ENCODE measurements around the gene ZNF862. TPM values are rescaled to one million over a fixed set of nuclear protein-coding genes. Genes with fewer than 3 reads are reported as not detected.

The ZNF862 gene
- total RNA-seq, 2 experiments from 2014 or later = 21.5 to 24.9 TPM

DNA sequence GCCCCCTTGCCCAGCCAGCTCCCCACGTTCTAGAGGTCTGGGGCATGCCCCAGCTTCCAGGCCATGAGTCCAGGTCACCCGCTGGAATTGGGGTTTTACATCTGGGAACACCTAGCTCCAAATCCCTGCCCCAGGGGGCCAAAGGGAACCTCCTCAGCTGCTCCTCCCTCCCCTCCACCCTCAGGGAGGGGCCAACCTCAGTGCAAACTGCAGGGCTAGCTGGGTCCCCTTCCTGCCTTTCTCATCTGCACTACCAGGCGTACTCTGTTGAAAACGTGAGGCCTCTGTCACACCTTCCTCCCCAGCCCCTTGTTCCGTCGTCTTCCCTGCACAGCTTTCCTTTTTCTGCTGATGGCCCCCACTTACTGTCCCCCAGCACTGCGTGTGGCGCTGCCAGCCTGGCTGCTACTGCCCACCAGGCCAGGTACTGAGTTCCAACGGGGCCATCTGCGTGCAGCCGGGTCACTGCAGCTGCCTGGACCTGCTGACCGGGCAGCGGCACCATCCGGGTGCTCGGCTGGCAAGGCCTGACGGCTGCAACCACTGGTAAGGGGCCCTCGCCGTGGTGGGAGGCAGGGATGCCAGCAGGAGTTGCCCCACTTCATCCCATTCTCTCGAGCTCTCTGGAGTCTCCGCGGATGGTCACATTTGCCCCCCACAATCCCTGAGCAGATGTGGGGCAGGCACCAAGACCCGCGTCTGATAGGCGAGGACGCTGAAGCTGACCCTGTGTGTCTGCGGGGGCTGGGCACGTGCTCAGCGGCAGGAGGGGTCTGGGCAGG lies 24.7 kb upstream of the ZNF862 start:
- no peak overlapping the region for H3K4me3 Mint-ChIP-seq
- DNase-seq = no peak
- ChIA-PET CTCF (no interaction called here), POLR2A (no interaction called here)
- no peaks in the 10 kb centered on the region for H3K4me1 Mint-ChIP-seq (ENCODE audit: low read depth)
- no peaks in the 10 kb centered on the region for H3K36me3 Mint-ChIP-seq (ENCODE audit: low read depth)
- no peaks in the 10 kb centered on the region for H3K9me3 Mint-ChIP-seq (ENCODE audit: insufficient read depth)
- no peak for ATAC-seq
- no peak overlapping the region for H3K27ac Mint-ChIP-seq
- H3K27me3 Mint-ChIP-seq (ENCODE audit: low read depth) = no peaks in the 10 kb centered on the region

DNA sequence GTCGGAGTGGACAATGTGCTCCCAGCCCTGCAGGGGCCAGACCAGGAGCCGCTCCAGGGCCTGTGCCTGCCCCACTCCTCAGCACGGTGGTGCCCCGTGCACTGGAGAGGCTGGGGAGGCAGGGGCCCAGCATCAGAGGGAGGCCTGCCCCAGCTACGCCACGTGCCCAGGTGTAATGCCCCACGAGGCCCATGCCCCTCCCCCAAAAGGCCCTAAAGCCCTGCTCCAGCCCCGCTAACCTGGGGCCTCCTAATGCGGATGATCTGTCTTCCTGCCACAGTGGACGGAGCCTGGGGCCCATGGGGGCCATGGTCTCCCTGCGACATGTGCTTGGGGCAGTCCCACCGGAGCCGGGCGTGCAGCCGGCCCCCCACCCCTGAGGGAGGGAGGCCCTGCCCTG lies 23.7 kb upstream of the ZNF862 start:
- Mint-ChIP-seq H3K36me3 (ENCODE audit: low read depth) (no peaks in the 10 kb centered on the region), H3K27ac (no peak overlapping the region), H3K27me3 (ENCODE audit: low read depth) (no peaks in the 10 kb centered on the region), H3K4me1 (ENCODE audit: low read depth) (no peaks in the 10 kb centered on the region), H3K9me3 (ENCODE audit: insufficient read depth) (no peaks in the 10 kb centered on the region), H3K4me3 (no peak overlapping the region)
- ATAC-seq (no peak), DNase-seq (no peak)
- ChIA-PET POLR2A (no interaction called here), CTCF (no interaction called here)

DNA sequence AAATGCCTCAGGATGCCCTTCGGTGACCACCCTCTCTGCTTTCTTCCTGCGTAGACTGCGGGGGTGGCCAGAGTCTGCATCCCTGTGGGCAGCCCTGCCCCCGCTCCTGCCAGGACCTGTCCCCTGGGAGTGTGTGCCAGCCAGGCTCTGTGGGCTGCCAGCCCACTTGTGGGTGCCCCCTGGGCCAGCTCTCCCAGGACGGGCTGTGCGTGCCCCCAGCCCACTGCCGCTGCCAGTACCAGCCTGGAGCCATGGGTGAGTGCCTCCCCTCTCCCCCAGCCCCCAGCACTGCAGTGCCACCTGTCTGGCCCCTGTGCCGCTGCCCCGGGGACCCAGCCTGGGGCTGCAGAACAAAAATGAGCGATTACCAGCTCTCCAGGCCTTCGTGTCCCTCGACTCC lies 23.1 kb upstream of the ZNF862 start:
- DNase-seq (no peak), ATAC-seq (no peak)
- no peaks in the 10 kb centered on the region for H3K36me3 Mint-ChIP-seq (ENCODE audit: low read depth)
- no peak overlapping the region for H3K27ac Mint-ChIP-seq
- ChIA-PET CTCF (no interaction called here), POLR2A (no interaction called here)
- H3K4me1 Mint-ChIP-seq (ENCODE audit: low read depth) = no peaks in the 10 kb centered on the region
- H3K27me3 Mint-ChIP-seq (ENCODE audit: low read depth) = no peaks in the 10 kb centered on the region
- H3K9me3 Mint-ChIP-seq (ENCODE audit: insufficient read depth) = no peaks in the 10 kb centered on the region
- no peak overlapping the region for H3K4me3 Mint-ChIP-seq

DNA sequence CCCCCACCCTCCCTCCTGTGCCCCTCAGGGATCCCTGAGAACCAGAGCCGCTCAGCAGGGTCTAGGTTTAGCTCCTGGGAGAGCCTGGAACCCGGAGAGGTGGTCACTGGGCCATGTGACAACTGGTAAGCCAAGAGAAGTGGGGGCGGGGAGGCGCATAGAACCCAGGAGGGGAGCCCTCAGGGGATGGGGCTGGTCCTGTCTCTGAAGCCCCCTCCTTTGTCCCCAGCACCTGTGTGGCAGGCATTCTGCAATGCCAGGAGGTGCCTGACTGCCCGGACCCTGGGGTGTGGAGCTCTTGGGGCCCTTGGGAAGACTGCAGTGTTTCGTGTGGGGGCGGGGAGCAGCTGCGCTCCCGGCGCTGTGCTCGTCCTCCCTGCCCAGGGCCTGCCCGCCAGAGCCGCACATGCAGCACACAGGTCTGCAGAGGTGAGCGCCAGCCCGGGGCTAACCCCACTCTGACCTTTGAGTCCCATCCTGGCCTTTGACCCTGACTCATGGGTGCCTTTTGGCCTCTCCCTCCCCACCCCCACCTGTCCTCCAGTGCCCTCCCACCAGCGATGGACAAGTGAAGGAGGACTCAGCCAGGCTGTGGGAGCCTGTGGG lies 22.4 kb upstream of the ZNF862 start:
- ChIA-PET POLR2A (no interaction called here), CTCF (no interaction called here)
- H3K27me3 Mint-ChIP-seq (ENCODE audit: low read depth) = no peaks in the 10 kb centered on the region
- no peaks in the 10 kb centered on the region for H3K9me3 Mint-ChIP-seq (ENCODE audit: insufficient read depth)
- no peaks in the 10 kb centered on the region for H3K36me3 Mint-ChIP-seq (ENCODE audit: low read depth)
- H3K27ac Mint-ChIP-seq = no peak overlapping the region
- no peak for DNase-seq
- no peaks in the 10 kb centered on the region for H3K4me1 Mint-ChIP-seq (ENCODE audit: low read depth)
- no peak overlapping the region for H3K4me3 Mint-ChIP-seq
- no peak for ATAC-seq

DNA sequence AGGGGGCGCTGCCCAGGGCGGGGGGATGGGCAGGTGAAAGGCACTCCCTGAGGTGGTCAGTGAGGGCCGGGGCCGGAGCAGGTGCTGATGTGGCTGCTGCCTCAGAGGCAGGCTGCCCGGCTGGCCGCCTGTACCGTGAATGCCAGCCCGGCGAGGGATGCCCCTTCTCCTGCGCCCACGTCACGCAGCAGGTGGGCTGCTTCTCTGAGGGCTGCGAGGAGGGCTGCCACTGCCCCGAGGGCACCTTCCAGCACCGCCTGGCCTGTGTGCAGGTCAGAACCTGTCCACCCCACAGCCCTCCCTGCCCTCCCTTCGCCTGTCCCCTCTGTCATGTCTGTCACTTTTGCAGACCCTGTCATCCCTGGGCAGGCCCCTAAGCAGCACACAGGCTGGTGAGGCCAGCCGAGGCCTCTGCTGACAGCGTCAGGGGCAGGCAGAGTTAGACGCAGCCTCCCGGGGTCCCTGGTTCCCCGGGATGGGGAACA lies 21.9 kb upstream of the ZNF862 start:
- CTCF ChIA-PET = no interaction called here
- Mint-ChIP-seq H3K4me3 (no peak overlapping the region), H3K27me3 (ENCODE audit: low read depth) (no peaks in the 10 kb centered on the region), H3K9me3 (ENCODE audit: insufficient read depth) (no peaks in the 10 kb centered on the region), H3K36me3 (ENCODE audit: low read depth) (no peaks in the 10 kb centered on the region), H3K4me1 (ENCODE audit: low read depth) (no peaks in the 10 kb centered on the region), H3K27ac (no peak overlapping the region)
- DNase-seq = no peak
- POLR2A ChIA-PET = no interaction called here
- no peak for ATAC-seq

DNA sequence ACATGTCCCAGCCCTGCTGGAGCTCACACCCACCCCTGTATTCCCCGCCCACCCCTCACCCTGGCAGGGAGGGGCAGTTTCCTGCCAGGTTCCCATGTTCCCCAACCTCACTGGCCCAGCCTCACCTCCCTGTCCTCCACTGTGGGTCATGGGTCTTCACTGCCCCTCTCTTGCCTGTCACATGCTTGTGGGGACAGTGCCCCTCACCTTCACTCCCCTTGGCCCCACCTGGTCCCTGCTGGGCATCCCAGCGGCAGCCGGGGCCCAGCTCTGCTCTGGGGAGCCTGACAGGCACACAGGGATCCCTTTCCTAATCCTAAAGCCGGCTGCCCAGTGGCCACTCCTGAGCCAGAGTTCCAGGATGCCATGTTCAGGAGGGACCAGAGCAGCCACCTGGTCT lies 21.4 kb upstream of the ZNF862 start:
- H3K27ac Mint-ChIP-seq = no peak overlapping the region
- no peaks in the 10 kb centered on the region for H3K9me3 Mint-ChIP-seq (ENCODE audit: insufficient read depth)
- DNase-seq (no peak), ATAC-seq (no peak)
- CTCF ChIA-PET = no interaction called here
- H3K36me3 Mint-ChIP-seq (ENCODE audit: low read depth) = no peaks in the 10 kb centered on the region
- no peaks in the 10 kb centered on the region for H3K27me3 Mint-ChIP-seq (ENCODE audit: low read depth)
- H3K4me1 Mint-ChIP-seq (ENCODE audit: low read depth) = no peaks in the 10 kb centered on the region
- H3K4me3 Mint-ChIP-seq = no peak overlapping the region
- POLR2A ChIA-PET = no interaction called here

DNA sequence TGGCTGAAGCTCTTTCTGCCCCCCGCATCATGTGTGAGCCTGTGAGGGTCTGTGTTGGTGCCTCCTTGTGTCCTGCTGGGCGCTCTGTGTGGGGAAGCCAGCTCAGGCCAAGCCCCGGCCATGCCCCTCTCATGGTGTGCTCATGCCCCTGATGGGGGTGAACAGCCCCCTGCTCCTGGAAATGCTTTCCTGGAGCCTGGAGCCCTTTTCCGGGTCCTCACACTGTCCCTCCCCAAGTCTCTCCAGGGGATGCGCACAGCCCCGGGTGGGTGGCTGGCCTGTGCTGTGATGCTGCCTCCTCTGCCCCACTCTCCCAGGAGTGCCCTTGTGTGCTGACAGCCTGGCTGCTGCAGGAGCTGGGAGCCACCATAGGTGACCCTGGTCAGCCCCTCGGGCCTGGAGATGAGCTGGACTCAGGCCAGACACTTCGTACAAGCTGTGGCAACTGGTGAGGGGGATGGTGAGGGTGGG lies 20.8 kb upstream of the ZNF862 start:
- CTCF ChIA-PET = no interaction called here
- H3K36me3 Mint-ChIP-seq (ENCODE audit: low read depth) = no peaks in the 10 kb centered on the region
- H3K9me3 Mint-ChIP-seq (ENCODE audit: insufficient read depth) = no peaks in the 10 kb centered on the region
- no peaks in the 10 kb centered on the region for H3K4me1 Mint-ChIP-seq (ENCODE audit: low read depth)
- POLR2A ChIA-PET = no interaction called here
- H3K27me3 Mint-ChIP-seq (ENCODE audit: low read depth) = no peaks in the 10 kb centered on the region
- H3K4me3 Mint-ChIP-seq = no peak overlapping the region
- ATAC-seq (no peak), DNase-seq (no peak)
- H3K27ac Mint-ChIP-seq = no peak overlapping the region

DNA sequence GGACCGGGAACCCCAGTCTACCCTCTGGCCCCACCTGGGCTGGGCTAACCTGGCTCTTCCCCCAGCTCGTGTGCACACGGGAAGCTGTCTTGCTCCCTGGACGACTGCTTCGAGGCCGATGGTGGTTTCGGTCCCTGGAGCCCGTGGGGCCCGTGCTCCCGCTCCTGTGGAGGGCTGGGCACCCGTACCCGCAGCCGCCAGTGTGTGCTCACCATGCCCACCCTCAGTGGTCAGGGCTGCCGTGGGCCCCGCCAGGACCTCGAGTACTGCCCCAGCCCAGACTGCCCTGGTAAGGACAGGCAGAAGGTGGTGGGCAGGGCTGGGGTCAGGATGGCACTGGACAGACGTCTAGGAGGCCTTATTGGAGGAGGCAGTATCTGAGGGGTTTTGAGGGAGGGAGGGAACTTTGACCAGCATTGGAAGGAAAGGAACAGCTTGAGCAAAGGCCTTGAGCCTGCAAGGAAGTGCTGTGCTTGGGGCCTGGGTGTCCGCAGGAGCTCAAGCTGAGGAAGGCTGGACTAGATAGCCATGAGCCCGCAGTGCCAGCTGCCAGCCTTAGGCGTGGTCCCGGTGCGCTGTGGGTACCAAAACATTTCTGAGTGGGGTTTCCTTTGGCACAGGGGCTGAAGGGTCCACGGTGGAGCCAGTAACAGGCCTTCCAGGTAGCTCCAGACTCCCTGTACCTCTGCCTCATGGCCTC lies 20.2 kb upstream of the ZNF862 start:
- Mint-ChIP-seq H3K27ac (no peak overlapping the region), H3K27me3 (ENCODE audit: low read depth) (no peaks in the 10 kb centered on the region), H3K9me3 (ENCODE audit: insufficient read depth) (no peaks in the 10 kb centered on the region), H3K4me1 (ENCODE audit: low read depth) (no peaks in the 10 kb centered on the region), H3K4me3 (no peak overlapping the region), H3K36me3 (ENCODE audit: low read depth) (no peaks in the 10 kb centered on the region)
- DNase-seq (no peak), ATAC-seq (no peak)
- POLR2A ChIA-PET = no interaction called here
- CTCF ChIA-PET = no interaction called here

DNA sequence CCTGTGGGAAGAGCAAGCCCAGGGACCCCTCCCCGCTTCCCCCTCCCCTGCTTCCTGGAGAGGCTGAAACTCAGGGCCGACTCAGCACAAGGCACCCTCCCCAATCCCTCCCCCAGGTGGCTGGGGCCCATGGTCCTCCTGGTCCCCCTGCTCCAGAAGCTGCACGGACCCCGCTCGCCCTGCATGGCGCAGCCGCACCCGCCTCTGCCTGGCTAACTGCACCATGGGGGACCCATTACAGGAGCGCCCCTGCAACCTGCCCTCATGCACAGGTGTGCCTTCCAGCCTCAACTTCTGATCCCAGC lies 19.7 kb upstream of the ZNF862 start:
- no peaks in the 10 kb centered on the region for H3K36me3 Mint-ChIP-seq (ENCODE audit: low read depth)
- CTCF ChIA-PET = no interaction called here
- POLR2A ChIA-PET = no interaction called here
- no peak overlapping the region for H3K27ac Mint-ChIP-seq
- DNase-seq (no peak), ATAC-seq (no peak)
- no peaks in the 10 kb centered on the region for H3K4me1 Mint-ChIP-seq (ENCODE audit: low read depth)
- H3K9me3 Mint-ChIP-seq (ENCODE audit: insufficient read depth) = no peaks in the 10 kb centered on the region
- H3K27me3 Mint-ChIP-seq (ENCODE audit: low read depth) = no peaks in the 10 kb centered on the region
- H3K4me3 Mint-ChIP-seq = no peak overlapping the region

DNA sequence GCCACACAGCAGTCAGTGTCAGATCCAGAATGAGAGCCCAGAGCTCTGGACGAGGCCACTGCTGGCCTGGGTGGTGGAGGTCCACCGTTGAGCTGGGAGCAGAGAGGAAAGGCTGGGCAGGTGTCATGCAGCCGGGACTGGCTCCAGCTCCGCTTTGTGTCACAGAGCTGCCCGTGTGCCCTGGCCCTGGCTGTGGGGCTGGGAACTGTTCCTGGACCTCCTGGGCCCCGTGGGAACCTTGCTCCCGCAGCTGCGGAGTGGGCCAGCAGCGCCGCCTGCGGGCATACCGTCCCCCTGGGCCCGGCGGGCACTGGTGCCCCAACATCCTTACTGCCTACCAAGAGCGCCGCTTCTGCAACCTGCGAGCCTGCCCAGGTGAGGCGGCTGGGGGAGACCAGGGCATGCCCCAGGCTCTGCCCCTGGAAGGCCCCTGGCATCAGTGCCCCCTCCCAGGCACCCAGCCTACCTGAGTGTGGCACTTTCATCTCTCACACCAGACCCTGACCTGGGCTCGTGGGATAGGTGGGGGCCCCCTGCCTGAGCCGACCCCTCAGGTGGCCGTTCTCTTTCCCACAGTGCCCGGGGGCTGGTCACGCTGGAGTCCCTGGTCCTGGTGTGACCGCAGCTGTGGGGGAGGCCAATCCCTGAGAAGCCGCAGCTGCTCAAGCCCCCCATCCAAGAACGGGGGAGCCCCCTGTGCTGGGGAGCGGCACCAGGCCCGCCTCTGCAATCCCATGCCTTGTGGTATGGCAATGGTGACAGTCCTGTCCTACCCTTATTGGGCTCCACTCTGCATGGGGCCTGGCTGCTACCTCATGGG lies 18.8 kb upstream of the ZNF862 start:
- H3K27ac Mint-ChIP-seq = no peak overlapping the region
- no peak overlapping the region for H3K4me3 Mint-ChIP-seq
- POLR2A ChIA-PET = no interaction called here
- ATAC-seq = no peak
- no peaks in the 10 kb centered on the region for H3K27me3 Mint-ChIP-seq (ENCODE audit: low read depth)
- H3K9me3 Mint-ChIP-seq (ENCODE audit: insufficient read depth) = no peaks in the 10 kb centered on the region
- no peaks in the 10 kb centered on the region for H3K36me3 Mint-ChIP-seq (ENCODE audit: low read depth)
- H3K4me1 Mint-ChIP-seq (ENCODE audit: low read depth) = no peaks in the 10 kb centered on the region
- DNase-seq = no peak
- CTCF ChIA-PET = no interaction called here

DNA sequence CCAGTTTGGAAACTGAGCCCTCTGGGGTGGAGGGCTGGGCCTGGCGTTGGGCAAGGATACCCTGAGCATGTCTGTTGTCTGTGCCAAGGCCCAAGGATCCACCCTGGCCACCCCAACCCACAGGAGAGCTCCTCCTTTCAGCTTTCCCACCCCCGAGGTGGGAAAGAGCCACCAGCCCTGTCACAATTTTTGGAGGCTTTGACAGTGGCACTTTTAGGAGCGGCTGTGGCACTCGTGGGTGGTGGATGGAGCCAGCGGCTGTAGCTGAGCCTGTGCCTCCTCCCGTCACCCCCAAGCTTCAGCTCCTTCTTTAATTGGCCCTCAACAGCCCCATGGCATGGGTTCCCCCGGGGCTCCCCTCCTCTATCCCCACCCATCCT lies 18.2 kb upstream of the ZNF862 start:
- POLR2A ChIA-PET = no interaction called here
- no peaks in the 10 kb centered on the region for H3K36me3 Mint-ChIP-seq (ENCODE audit: low read depth)

DNA sequence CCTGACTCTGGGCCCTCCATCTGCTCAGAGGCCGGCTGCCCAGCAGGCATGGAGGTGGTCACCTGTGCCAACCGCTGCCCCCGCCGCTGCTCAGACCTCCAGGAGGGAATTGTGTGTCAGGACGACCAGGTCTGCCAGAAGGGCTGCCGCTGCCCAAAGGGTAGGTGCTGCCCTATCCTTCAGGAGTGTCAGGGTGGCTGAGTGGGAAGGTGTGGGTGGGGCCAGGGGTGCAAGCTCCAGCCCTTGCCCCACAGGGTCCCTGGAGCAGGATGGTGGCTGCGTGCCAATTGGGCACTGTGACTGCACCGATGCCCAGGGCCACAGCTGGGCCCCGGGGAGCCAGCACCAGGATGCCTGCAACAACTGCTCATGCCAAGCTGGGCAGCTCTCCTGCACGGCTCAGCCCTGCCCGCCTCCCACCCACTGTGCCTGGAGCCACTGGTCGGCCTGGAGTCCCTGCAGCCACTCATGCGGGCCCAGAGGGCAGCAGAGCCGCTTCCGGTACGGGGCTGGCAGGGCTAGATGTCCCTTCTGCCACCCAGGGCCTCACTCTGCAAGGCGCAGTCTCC lies 17.5 kb upstream of the ZNF862 start:
- DNase-seq = no peak
- Mint-ChIP-seq H3K4me3 (no peak overlapping the region), H3K4me1 (ENCODE audit: low read depth) (no peaks in the 10 kb centered on the region), H3K36me3 (ENCODE audit: low read depth) (no peaks in the 10 kb centered on the region), H3K9me3 (ENCODE audit: insufficient read depth) (no peaks in the 10 kb centered on the region), H3K27me3 (ENCODE audit: low read depth) (no peaks in the 10 kb centered on the region), H3K27ac (no peak overlapping the region)
- POLR2A ChIA-PET = no interaction called here
- CTCF ChIA-PET = interaction anchor here (1.0 kb wide), 1 partner anchor 63 kb away, joined by 3 read pairs; no protein-coding TSS in a partner anchor
- ATAC-seq = no peak

More for the DNA sequence above, 18.2 kb upstream of the ZNF862 start:
- DNase-seq (no peak), ATAC-seq (no peak)
- no peaks in the 10 kb centered on the region for H3K27me3 Mint-ChIP-seq (ENCODE audit: low read depth)
- no peak overlapping the region for H3K27ac Mint-ChIP-seq
- H3K4me3 Mint-ChIP-seq = no peak overlapping the region
- no peaks in the 10 kb centered on the region for H3K9me3 Mint-ChIP-seq (ENCODE audit: insufficient read depth)
- H3K4me1 Mint-ChIP-seq (ENCODE audit: low read depth) = no peaks in the 10 kb centered on the region
- CTCF ChIA-PET = no interaction called here

Measured in activated CD8-positive, alpha-beta T cell treated with anti-CD3 and anti-CD28 coated beads, Interleukin-2, amount 10 ng/mL, durations not matched to agents 7 days and 5 days (primary cell).